ENCODE results near the gene DHRS1.

DNA sequence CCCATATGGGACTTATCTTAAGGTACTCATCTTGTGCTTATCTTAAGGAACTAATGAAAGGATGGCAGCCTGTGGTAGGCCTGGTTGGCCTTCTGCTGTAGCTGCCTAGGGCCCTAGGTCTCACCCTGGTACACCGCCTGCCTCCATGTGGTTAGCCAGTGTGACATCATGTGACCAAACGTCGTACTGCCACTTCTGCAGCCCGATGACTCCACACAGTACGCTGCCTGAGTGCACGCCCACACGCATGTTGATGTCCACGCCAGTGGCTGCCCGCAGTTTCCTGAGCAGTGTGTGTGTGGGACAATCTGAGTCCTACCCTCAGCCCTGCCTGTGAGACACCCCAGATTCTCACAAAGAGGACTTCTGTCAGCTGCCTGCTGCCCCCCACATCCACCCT, 30.2 kb upstream of the DHRS1 start:
- TF ChIP-seq, protein P1, sequence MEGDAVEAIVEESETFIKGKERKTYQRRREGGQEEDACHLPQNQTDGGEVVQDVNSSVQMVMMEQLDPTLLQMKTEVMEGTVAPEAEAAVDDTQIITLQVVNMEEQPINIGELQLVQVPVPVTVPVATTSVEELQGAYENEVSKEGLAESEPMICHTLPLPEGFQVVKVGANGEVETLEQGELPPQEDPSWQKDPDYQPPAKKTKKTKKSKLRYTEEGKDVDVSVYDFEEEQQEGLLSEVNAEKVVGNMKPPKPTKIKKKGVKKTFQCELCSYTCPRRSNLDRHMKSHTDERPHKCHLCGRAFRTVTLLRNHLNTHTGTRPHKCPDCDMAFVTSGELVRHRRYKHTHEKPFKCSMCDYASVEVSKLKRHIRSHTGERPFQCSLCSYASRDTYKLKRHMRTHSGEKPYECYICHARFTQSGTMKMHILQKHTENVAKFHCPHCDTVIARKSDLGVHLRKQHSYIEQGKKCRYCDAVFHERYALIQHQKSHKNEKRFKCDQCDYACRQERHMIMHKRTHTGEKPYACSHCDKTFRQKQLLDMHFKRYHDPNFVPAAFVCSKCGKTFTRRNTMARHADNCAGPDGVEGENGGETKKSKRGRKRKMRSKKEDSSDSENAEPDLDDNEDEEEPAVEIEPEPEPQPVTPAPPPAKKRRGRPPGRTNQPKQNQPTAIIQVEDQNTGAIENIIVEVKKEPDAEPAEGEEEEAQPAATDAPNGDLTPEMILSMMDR (conservative IDR thresholded peaks at IDR 0.05), result no peak
- no peak for TF ChIP-seq EZH2 (IDR thresholded peaks at IDR 0.05; ENCODE audit: low read depth)

Measured in PC-9 (cell line).